MG63 (cell line): ENCODE measurements around the gene FILIP1. TPM values are rescaled to one million over a fixed set of nuclear protein-coding genes. Genes with fewer than 3 reads are reported as not detected.

Experiments
- DNase-seq: peaks from one replicate; pipeline ENCODE4 v3.0.0-alpha.2; 2020
- H3K27me3 ChIP-seq: fragments of 250-450 bp; sonication (Bioruptor Pico); 2 replicates; pipeline ENCODE4 v1.5.1; 2020; ENCODE audit warnings: mild to moderate bottlenecking, moderate library complexity
- H3K36me3 ChIP-seq: fragments of 250-450 bp; sonication (Bioruptor Pico); 2 replicates; pipeline ENCODE4 v1.5.1; 2020; ENCODE audit warnings: mild to moderate bottlenecking, moderate library complexity
- H3K4me3 ChIP-seq: fragments of 250-450 bp; sonication (Bioruptor Pico); 2 replicates; pipeline ENCODE4 v1.5.1; 2020; ENCODE audit warnings: mild to moderate bottlenecking, moderate library complexity
- H3K9me3 ChIP-seq: fragments of 250-450 bp; sonication (Bioruptor Pico); 2 replicates; pipeline ENCODE4 v1.5.1; 2020; ENCODE audit warnings: mild to moderate bottlenecking, moderate library complexity
- total RNA-seq: library from RNA; depleted of rRNA; stranded (reverse); fragments of >200 nt; shearing (Covaris generic); gene quantifications from 2 replicates; pipeline ENCODE4 v1.2.3, GENCODE V29; 2014; ENCODE audit warnings: low replicate concordance

Gene FILIP1
- total RNA-seq, 1 experiment from 2014 or later = 0.03 TPM

DNA sequence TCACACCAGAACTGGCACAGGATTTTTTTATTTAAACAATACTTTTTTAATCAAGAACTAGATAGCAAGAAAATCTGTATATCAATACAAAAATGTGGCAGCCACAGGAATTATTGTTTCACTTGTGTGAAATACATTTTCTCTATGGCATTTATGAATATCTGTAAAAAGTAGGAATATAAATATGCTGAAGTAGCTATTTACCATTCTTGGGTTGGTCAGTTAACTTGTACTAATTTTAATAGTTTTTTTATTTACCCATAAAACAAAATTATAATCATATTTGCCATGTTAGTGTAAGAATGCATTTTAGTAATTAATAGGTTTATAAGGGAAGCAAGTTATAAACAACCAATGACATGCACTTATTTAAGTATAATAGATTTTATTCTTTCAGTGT lies 177.6 kb downstream of the FILIP1 start:
- H3K9me3 ChIP-seq = no peaks in the 10 kb centered on the region
- no peaks in the 10 kb centered on the region for H3K36me3 ChIP-seq

GRCh38 chr6:75308250-75308988 lies 185.2 kb downstream of the FILIP1 start:
- H3K9me3 ChIP-seq = no peaks in the 10 kb centered on the region
- no peaks in the 10 kb centered on the region for H3K36me3 ChIP-seq
- no peak for DNase-seq
- no peak overlapping the region for H3K4me3 ChIP-seq
- H3K27me3 ChIP-seq = peaks cover 2% of the 10 kb centered on the region; the same call in 1 of the 2 replicates

More for the DNA sequence above, 177.6 kb downstream of the FILIP1 start:
- no peak for DNase-seq
- Histone ChIP-seq H3K27me3 (no peaks in the 10 kb centered on the region), H3K4me3 (no peak overlapping the region)

DNA sequence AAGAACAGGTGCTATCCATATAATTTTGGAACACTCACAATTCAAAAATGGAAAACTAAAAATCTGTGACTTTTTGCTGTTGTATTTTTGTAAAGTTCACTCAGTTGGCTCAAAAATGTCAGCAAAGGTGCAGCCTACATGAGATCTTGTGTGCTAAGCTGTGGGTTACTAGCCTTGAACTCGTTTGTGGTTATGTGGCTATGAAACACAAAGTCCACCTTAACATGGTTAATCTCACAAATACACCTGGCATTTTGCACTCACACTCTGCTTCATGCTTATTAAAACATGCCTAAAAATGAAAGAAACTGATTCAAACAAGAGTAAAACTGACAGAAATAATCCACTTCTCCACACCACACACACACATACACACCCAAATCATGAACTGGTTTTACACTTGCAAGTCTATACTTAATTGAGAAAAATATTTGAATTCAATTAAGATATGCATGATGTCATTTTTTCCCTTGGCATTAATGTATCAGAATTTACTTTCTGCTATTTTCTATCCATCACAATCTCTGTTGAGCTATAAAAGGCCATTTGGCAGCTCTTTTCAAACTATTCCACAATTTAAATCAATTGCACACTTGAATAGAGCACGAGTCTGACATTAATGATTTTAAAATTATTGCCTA lies 186.1 kb downstream of the FILIP1 start:
- no peaks in the 10 kb centered on the region for H3K36me3 ChIP-seq
- DNase-seq = no peak
- H3K27me3 ChIP-seq = peaks cover 2% of the 10 kb centered on the region; the same call in 1 of the 2 replicates
- H3K9me3 ChIP-seq = no peaks in the 10 kb centered on the region
- H3K4me3 ChIP-seq = no peak overlapping the region

GRCh38 chr6:75306064-75306463 lies 187.5 kb downstream of the FILIP1 start:
- no peak overlapping the region for H3K4me3 ChIP-seq
- no peaks in the 10 kb centered on the region for H3K9me3 ChIP-seq
- DNase-seq = no peak
- peaks cover 2% of the 10 kb centered on the region; the same call in 1 of the 2 replicates for H3K27me3 ChIP-seq
- no peaks in the 10 kb centered on the region for H3K36me3 ChIP-seq

- DNase-seq = no peak
- Histone ChIP-seq H3K27me3 (peaks cover 2% of the 10 kb centered on the region; the same call in 1 of the 2 replicates), H3K9me3 (no peaks in the 10 kb centered on the region)
Observed at GRCh38 chr6:75305573-75305972, 188.0 kb downstream of the FILIP1 start.

DNA sequence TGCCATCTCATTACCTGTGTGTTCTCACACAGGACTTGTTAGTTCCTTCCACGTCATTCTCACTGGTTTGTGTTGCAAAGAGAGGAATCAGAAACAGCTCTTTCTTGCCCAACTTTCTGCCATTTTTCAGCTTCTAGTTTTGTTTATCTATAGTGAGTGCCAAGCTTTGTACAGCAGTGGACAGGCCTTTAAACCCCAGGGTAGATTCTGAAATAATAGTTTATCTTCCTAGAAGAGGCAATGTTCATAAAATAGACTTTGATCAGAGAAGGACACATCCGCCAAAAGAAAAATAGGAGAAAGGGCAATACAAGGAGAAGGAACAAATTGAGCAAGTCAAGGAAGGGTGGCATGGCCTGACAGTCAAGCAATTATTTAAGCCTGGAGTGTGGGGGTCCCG lies 191.3 kb downstream of the FILIP1 start:
- Histone ChIP-seq H3K27me3 (no peaks in the 10 kb centered on the region), H3K36me3 (no peaks in the 10 kb centered on the region), H3K9me3 (no peaks in the 10 kb centered on the region), H3K4me3 (no peak overlapping the region)
- no peak for DNase-seq

More at GRCh38 chr6:75305573-75305972, 188.0 kb downstream of the FILIP1 start:
- Histone ChIP-seq H3K4me3 (no peak overlapping the region), H3K36me3 (no peaks in the 10 kb centered on the region)

DNA sequence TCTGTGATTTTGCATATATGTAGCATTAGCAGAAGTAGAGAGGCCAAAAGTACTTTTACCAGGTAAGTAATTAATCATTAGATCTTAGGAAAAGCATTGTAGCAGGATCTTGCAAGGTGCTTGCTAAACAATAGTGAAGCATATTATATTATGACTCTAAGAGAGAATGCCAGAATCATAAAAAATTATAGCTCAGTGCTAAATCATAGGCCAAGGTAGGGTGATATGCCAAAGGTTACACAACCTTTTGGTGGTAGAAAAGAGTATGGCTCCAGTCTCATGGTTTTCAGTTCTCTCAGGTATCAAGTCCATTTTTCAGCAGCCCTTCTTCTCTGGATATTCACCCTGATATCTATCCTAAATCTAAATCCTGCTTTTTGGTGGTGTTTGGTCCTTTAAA lies 192.1 kb downstream of the FILIP1 start:
- H3K36me3 ChIP-seq = no peaks in the 10 kb centered on the region
- H3K4me3 ChIP-seq = no peak overlapping the region
- DNase-seq = no peak
- no peaks in the 10 kb centered on the region for H3K9me3 ChIP-seq
- H3K27me3 ChIP-seq = no peaks in the 10 kb centered on the region

DNA sequence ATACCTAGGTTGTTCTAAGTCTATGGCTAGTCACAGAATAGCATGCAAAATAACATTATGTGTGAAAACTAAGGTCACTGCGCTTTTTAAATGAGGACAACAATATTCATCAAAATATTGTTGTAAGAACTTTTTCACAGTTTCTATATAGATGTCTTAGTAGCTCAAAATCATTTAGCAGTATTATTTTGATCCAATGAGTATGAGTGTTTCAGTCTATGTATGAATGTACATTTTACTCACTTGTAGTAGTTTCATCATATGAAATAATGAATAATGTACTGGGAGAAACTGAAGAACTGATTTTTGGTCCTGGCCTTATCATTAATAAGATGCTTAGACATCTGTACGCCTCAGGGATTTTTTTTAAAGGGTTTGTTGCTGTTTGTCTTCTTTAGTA lies 192.5 kb downstream of the FILIP1 start:
- H3K36me3 ChIP-seq = no peaks in the 10 kb centered on the region
- H3K27me3 ChIP-seq = no peaks in the 10 kb centered on the region
- H3K4me3 ChIP-seq = no peak overlapping the region
- no peak for DNase-seq
- no peaks in the 10 kb centered on the region for H3K9me3 ChIP-seq

- Histone ChIP-seq H3K9me3 (no peaks in the 10 kb centered on the region), H3K27me3 (no peaks in the 10 kb centered on the region), H3K36me3 (no peaks in the 10 kb centered on the region), H3K4me3 (no peak overlapping the region)
- no peak for DNase-seq
Observed at GRCh38 chr6:75300531-75300855, 193.1 kb downstream of the FILIP1 start.

GRCh38 chr6:75299801-75300530 lies 193.6 kb downstream of the FILIP1 start:
- Histone ChIP-seq H3K36me3 (no peaks in the 10 kb centered on the region), H3K4me3 (no peak overlapping the region), H3K27me3 (no peaks in the 10 kb centered on the region), H3K9me3 (no peaks in the 10 kb centered on the region)
- DNase-seq = no peak

DNA sequence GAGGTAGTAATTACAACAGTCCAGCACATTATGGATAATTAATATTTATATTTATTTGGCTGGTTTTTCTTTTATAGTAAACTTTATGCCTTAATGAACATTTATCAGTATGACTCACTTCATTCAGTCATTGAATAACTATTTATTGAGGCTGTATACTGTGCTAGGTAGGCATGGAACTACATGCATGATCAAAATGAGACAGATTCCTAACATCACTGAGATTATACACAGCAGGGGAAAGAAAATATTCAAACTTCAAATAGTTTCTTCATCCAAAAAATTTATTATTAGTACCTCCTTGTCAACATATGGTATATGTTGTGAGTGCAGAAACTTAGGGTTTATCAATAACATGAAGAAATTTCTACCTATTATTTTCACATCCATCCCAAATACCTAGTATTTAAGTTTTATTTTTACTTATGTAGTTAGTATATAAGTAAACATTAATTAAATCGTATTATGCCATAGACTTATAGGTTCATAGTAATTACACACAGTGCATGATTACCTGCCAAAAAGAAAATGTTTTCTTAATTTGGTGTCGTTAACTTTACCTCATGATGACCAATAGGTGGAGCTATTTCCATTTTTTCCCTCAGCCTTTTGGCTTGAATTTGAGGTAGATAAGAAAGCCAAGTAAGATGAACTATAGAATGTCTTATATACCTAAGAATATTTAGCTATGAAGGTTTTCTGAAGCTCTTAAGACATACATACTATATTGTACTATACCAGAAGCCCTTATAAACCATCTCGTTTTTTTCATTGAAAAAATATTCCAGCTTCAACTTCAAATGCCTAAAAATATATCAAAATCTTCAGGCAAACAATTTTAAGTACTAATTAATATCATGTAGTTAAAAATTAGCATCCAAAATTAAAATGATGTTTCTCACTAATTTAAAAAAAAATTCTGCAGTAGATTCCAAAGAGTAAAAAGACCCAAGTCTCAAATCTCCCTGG lies 196.5 kb downstream of the FILIP1 start:
- H3K27me3 ChIP-seq = no peaks in the 10 kb centered on the region
- H3K9me3 ChIP-seq = no peaks in the 10 kb centered on the region
- no peaks in the 10 kb centered on the region for H3K36me3 ChIP-seq
- H3K4me3 ChIP-seq = no peak overlapping the region
- DNase-seq = no peak

- Histone ChIP-seq H3K27me3 (no peaks in the 10 kb centered on the region), H3K9me3 (no peaks in the 10 kb centered on the region), H3K4me3 (no peak overlapping the region), H3K36me3 (no peaks in the 10 kb centered on the region)
- DNase-seq = no peak
Observed at GRCh38 chr6:75292555-75292954, 201.0 kb downstream of the FILIP1 start.

DNA sequence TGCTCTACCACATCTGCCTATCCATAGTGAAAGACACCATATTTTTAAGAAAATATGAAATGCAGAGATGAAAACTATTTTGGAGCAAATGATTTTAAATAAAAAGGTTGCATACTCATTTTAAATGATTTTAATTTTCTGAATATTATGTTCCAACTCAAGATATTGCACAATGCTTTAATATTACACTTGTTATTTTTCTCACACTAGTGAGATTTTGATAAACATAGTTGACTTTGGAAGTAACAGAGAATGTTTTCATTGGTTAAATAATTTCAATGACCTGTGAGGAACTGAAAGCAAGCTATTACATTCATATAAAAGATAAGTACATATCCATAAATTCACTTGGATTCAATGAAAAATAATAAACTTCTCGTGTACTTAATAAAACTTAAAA lies 201.9 kb downstream of the FILIP1 start:
- Histone ChIP-seq H3K27me3 (no peaks in the 10 kb centered on the region), H3K9me3 (no peaks in the 10 kb centered on the region), H3K36me3 (no peaks in the 10 kb centered on the region), H3K4me3 (no peak overlapping the region)
- DNase-seq = no peak

- no peaks in the 10 kb centered on the region for H3K36me3 ChIP-seq
- no peaks in the 10 kb centered on the region for H3K27me3 ChIP-seq
- H3K4me3 ChIP-seq = no peak overlapping the region
- no peaks in the 10 kb centered on the region for H3K9me3 ChIP-seq
- no peak for DNase-seq
Observed at GRCh38 chr6:75291331-75291730, 202.3 kb downstream of the FILIP1 start.

DNA sequence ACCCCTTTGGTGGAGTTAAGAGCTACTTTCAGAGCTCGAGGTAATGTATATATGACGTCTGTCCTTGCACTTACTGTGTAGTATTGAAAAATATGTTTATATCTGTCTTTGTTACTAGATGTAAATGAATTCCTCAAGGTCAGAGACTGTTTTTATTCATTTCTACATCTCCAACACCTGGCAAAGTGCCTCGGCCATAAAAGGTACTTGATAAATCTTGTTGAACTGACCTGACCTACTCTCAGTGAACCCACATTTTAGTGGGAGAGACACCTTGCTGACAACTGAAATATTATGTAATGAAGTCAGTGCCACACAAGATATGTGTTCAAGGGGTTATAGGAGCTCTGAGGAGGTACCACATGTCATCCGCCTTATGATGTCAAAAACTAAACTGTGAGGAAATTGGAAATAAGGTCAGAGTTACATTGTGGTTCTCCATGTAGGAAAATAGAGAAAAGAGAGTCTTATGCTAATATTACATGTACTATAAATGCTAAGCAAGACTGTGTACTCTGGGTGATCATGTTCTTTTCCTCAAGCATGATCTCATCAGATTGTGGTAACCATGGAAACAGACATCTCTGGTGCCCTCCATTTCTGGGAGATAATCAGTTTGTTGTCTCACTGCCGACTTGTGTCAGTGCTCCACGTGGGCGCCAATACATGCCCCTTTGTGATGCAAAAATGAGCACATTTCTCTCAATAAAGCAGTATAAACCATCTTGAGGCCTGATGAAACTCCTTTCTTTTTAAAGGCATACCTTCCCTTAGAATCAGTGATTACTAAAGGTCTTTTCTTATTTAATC lies 203.3 kb downstream of the FILIP1 start:
- Histone ChIP-seq H3K36me3 (no peaks in the 10 kb centered on the region), H3K9me3 (no peaks in the 10 kb centered on the region), H3K27me3 (no peaks in the 10 kb centered on the region), H3K4me3 (no peak overlapping the region)
- DNase-seq = no peak

DNA sequence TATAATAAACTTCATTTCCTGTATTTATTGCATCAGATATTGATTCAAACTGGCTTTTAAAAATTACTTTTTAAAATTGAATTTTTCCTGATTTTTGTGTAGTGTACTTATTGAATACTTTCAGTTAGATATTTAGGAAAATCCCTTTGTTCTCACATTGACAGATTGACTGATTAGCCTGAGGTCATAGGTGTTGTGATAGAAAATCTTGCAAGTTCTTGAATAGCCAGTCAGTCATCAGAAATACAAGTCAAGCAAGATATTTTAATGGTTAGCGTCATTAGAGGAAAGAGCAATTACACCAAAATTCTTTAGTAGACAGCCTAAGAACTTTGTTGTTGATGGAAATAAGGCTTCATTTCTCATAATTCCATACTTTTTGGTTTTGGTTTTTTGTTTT lies 205.6 kb downstream of the FILIP1 start:
- Histone ChIP-seq H3K36me3 (no peaks in the 10 kb centered on the region), H3K4me3 (no peak overlapping the region), H3K9me3 (no peaks in the 10 kb centered on the region), H3K27me3 (no peaks in the 10 kb centered on the region)
- no peak for DNase-seq
